K562 (cell line): ENCODE data around the gene ANKRD44. TPM values are rescaled to one million over a fixed set of nuclear protein-coding genes. Genes with fewer than 3 reads are reported as not detected.

Experiments used
- ATAC-seq: fragments of 200-7000 bp; cut with Tn5 transposase; 3 replicates; pipeline ENCODE4 v1.9.1; 2020; ENCODE audit warnings: moderate library complexity
- BruUV-seq: library from RNA; stranded (reverse); fragments of 400-500 nt; replicated peaks from 2 replicates; lab custom pipeline; 2021; lab: Mats Ljungman, UMichigan
- CTCF ChIA-PET: fragments of 300-600 bp; formaldehyde crosslinking; extraction: SDS; loops from one replicate; lab custom pipeline; 2021; ENCODE audit warnings: low intra/inter-chr PET ratio; lab: Yijun Ruan, JAX
- POLR2A ChIA-PET: fragments of 300-600, 350-650 bp; sonication (Branson Sonifier 250); formaldehyde crosslinking; extraction: SDS; loops from one replicate; lab custom pipeline; 2021; ENCODE audit warnings: antibody characterized with exemption, inconsistent platforms; lab: Yijun Ruan, JAX
- DNase-seq, 4 experiments: peaks; one replicate each; pipeline versions ENCODE4 v3.0.0 to v3.0.0-alpha.2; 2011 to 2018; ENCODE audit warnings: low spot score in 3 of 4, mixed read lengths in 3 of 4; ENCODE audit errors: extremely low read depth in 1 of 4
- FAIRE-seq: peaks from 2 replicates; lab custom pipeline; 2011; peaks lifted over from hg19 to GRCh38; lab: Jason Lieb, UNC
- H2AFZ ChIP-seq: 2 replicates; pipeline ENCODE4 v1.6.0; 2011; ENCODE audit warnings: low read depth, low read length, control low read depth, inconsistent platforms
- H3K27ac ChIP-seq: fragments of 200-600 bp; 3 replicates; pipeline ENCODE4 v1.8.0; 2011; ENCODE audit warnings: low read depth, mild to moderate bottlenecking, control low read depth, inconsistent platforms, low read length, moderate library complexity, mixed read lengths; ENCODE audit errors: extremely low read depth
- H3K27me3 ChIP-seq, 2 experiments: fragments of 300-600 bp in 1 of 2; 2 replicates in 1 of 2; 3 replicates in 1 of 2; pipeline versions ENCODE4 v1.6.0 to v1.8.0; 2011; ENCODE audit warnings: inconsistent platforms in 2 of 2, low read length in 2 of 2, mild to moderate bottlenecking in 1 of 2, mixed read lengths in 1 of 2, moderate library complexity in 1 of 2; ENCODE audit not compliant: control insufficient read depth in 2 of 2, insufficient read depth in 2 of 2
- H3K36me3 ChIP-seq: fragments of 300-600 bp; 3 replicates; pipeline ENCODE4 v1.8.0; 2011; ENCODE audit warnings: mild to moderate bottlenecking, low read length, inconsistent platforms; ENCODE audit not compliant: control insufficient read depth, insufficient read depth
- H3K4me1 ChIP-seq, 2 experiments: fragments of 200-600 bp in 1 of 2; replicated peaks in 1 of 2; 2 replicates in 1 of 2; 3 replicates in 1 of 2; pipeline versions ENCODE4 v1.5.1 to v1.8.0; 2011; ENCODE audit warnings: inconsistent platforms in 2 of 2, low read length in 2 of 2, mild to moderate bottlenecking in 1 of 2, mixed read lengths in 1 of 2, moderate library complexity in 1 of 2; ENCODE audit not compliant: control insufficient read depth in 2 of 2, insufficient read depth in 2 of 2
- H3K4me2 ChIP-seq: 2 replicates; pipeline ENCODE4 v1.6.1; 2011; ENCODE audit warnings: low read length, control low read depth, inconsistent platforms, mixed read lengths; ENCODE audit not compliant: insufficient read depth
- H3K4me3 ChIP-seq: fragments of 200-600 bp; sonication (generic), shearing (Covaris generic); 2 replicates; pipeline ENCODE4 v1.5.1; 2016; ENCODE audit warnings: control low read depth, inconsistent platforms
- H3K79me2 ChIP-seq: fragments of 200-600 bp; 3 replicates; pipeline ENCODE4 v1.8.0; 2011; ENCODE audit warnings: low read length, inconsistent platforms; ENCODE audit not compliant: control insufficient read depth, insufficient read depth
- H3K9ac ChIP-seq, 2 experiments: 2 replicates each; pipeline versions ENCODE4 v1.6.0 to v1.6.1; 2011; ENCODE audit warnings: low read depth in 2 of 2, low read length in 2 of 2, control low read depth in 1 of 2, inconsistent platforms in 1 of 2, mild to moderate bottlenecking in 1 of 2, mixed read lengths in 1 of 2; ENCODE audit not compliant: insufficient read depth in 1 of 2
- H3K9me1 ChIP-seq: one replicate; pipeline ENCODE4 v1.6.0; 2011; ENCODE audit warnings: inconsistent platforms, mild to moderate bottlenecking, low read length, moderate library complexity; ENCODE audit not compliant: control insufficient read depth, insufficient read depth
- H3K9me3 ChIP-seq: replicated peaks from 2 replicates; pipeline ENCODE4 v1.5.1; 2011; ENCODE audit warnings: low read depth, low read length, inconsistent platforms; ENCODE audit not compliant: control insufficient read depth, insufficient read depth
- H4K20me1 ChIP-seq: replicated peaks from 2 replicates; pipeline ENCODE4 v1.6.1; 2011; ENCODE audit warnings: low read length, inconsistent platforms, mixed read lengths; ENCODE audit not compliant: control insufficient read depth, insufficient read depth
- CHD7 ChIP-seq: fragments of 200-600 bp; sonication (generic); IDR thresholded peaks from one replicate; pipeline ENCODE4 v1.6.1; 2012; ENCODE audit warnings: mild to moderate bottlenecking, low read depth, low read length, inconsistent platforms
- SIX5 ChIP-seq, 2 experiments: IDR thresholded peaks; 2 replicates each; pipeline ENCODE4 v1.6.1; 2011; ENCODE audit warnings: low read length in 2 of 2, borderline replicate concordance in 1 of 2, low read depth in 1 of 2, mild to moderate bottlenecking in 1 of 2, moderate library complexity in 1 of 2; ENCODE audit not compliant: insufficient read depth in 1 of 2
- TOE1 ChIP-seq, 2 experiments: fragments of 450-650 bp in 1 of 2; sonication (generic) in 1 of 2; formaldehyde crosslinking in 1 of 2; IDR thresholded peaks; 2 replicates each; pipeline versions ENCODE4 v1.7.1 to v1.8.0; 2016 to 2022; ENCODE audit warnings: borderline replicate concordance in 2 of 2, mild to moderate bottlenecking in 2 of 2, antibody characterized with exemption in 1 of 2, inconsistent platforms in 1 of 2, low read depth in 1 of 2, missing genetic modification reagents in 1 of 2, moderate library complexity in 1 of 2
- WGBS: fragments of 100-300 bp; shearing (Covaris generic); methylation state at CpG from one replicate; pipeline ENCODE4 v1.1.6; 2016; ENCODE audit warnings: low coverage, mixed read lengths; ENCODE audit not compliant: insufficient coverage; ENCODE audit errors: missing lambda C conversion rate; 5-methylcytosine and 5-hydroxymethylcytosine counted together
- in situ Hi-C: fragments of 300-500 bp; cut with MboI; formaldehyde crosslinking; loops from 4 replicates; pipeline ENCODE4 v1.15.0; 2018; ENCODE audit warnings: inconsistent platforms, mixed read lengths
- intact Hi-C: fragments of 100-400 bp; cut with micrococcal nuclease; formaldehyde crosslinking; loops from 2 replicates; pipeline ENCODE4 v1.14.2; 2022
- polyA plus RNA-seq, 8 experiments: library from polyadenylated mRNA; depleted of rRNA in 4 of 8; stranded (reverse) in 5 of 8; unstranded in 3 of 8; fragments of >200 nt; fragmentation: Nextera tagmentation in 2 of 8; fragmentation: Illumina TruSeq in 1 of 8; extraction: Ambion mirVana in 2 of 8; extraction: Trizol in 1 of 8; gene quantifications; 2 replicates each; pipeline versions ENCODE4 v1.2.1 to v1.2.3, GENCODE V29; 2011 to 2014; ENCODE audit warnings: inconsistent platforms in 1 of 8, missing spikeins in 1 of 8
- total RNA-seq, 7 experiments: library from RNA; depleted of rRNA in 6 of 7; stranded (reverse); fragments of >200 nt in 6 of 7; fragmentation: Illumina TruSeq in 2 of 7; extraction: Trizol in 2 of 7; gene quantifications; 2 replicates each; pipeline versions ENCODE4 v1.2.1 to v1.2.3, GENCODE V29; 2011 to 2021; ENCODE audit warnings: low replicate concordance in 1 of 7

Gene ANKRD44
- total and polyA plus RNA-seq, 9 of the 15 experiments (the other 6 are each of a cell fraction or from before 2014, with no cell fraction given) = 0.03 to 0.64 (median 0.07) TPM; not detected in 3

GRCh38 chr2:197079414-197079813 is 231.2 kb downstream of the ANKRD44 start:
- ChIA-PET CTCF (no interaction called here), POLR2A (no interaction called here)
- Histone ChIP-seq H3K27me3 (no peaks in the 10 kb centered on the region; a peak in 2 of 5 replicates), H3K79me2 (no peaks in the 10 kb centered on the region), H3K36me3 (no peaks in the 10 kb centered on the region), H4K20me1 (no peaks in the 10 kb centered on the region), H3K4me2 (no peak overlapping the region), H3K27ac (no peak overlapping the region), H3K4me1 (no peaks in the 10 kb centered on the region), H3K9me3 (no peaks in the 10 kb centered on the region), H3K4me3 (no peak overlapping the region), H3K9me1 (no peaks in the 10 kb centered on the region), H3K9ac (no peak overlapping the region), H2AFZ (no peak overlapping the region)
- DNase-seq (no peak), ATAC-seq (no peak), FAIRE-seq (no peak)
- intact Hi-C loops = loop anchor here (10.0 kb wide), 1 partner anchor 295 kb away; no protein-coding TSS in a partner anchor
- WGBS = 0% methylated on average over 3 of the region's 3 CpGs
- in situ Hi-C loops = no loop called here
- no TSS peak for BruUV-seq
- TF ChIP-seq TOE1 (IDR thresholded peaks at IDR 0.05; ENCODE audit: borderline replicate concordance) (no peak), TOE1 (CRISPR knock-in tag; IDR thresholded peaks at IDR 0.05; ENCODE audit: borderline replicate concordance, low read depth) (no peak), CHD7 (no peak), SIX5 (IDR thresholded peaks at IDR 0.05; ENCODE audit: borderline replicate concordance in 1 of 2, insufficient read depth in 1 of 2, low read depth in 1 of 2, low read length in 2 of 2) (no peak)
